WTC11 (cell line): Measurements from ENCODE around the gene AMER2.

ENCODE experiments used
- CREB1 ChIP-seq: sonication (generic); formaldehyde crosslinking; IDR thresholded peaks from 2 replicates; pipeline ENCODE4 v1.8.0; 2023; ENCODE audit warnings: mild to moderate bottlenecking, missing genetic modification reagents
- CTCF ChIP-seq: fragments of 200-600 bp; IDR thresholded peaks from 2 replicates; pipeline ENCODE4 v1.8.0; 2022; ENCODE audit warnings: antibody characterized with exemption
- SMAD3 ChIP-seq: sonication (generic); formaldehyde crosslinking; IDR thresholded peaks from 2 replicates; pipeline ENCODE4 v1.8.0; 2022; ENCODE audit warnings: missing genetic modification reagents, mild to moderate bottlenecking, borderline replicate concordance

DNA sequence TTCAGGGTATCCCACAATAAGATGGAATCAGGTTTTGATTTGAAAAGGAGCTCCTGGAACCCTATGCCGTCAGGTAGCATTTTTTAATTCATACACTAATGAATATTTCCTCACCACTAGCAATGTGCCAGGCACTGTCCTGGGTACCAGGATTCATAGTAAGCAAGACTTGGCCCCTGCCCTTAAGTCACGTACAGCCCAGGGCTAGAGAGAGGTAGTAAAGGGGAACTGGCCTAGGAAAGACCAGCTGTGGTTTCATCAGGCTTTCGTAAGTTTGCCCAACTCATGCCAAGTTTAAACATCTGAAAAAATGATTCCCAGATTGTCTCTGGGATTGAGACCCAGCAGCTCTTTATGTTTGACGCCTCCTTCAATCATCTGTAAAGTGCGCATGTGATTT, 45.9 kb upstream of the AMER2 start:
- TF ChIP-seq CTCF (no peak), CREB1 (CRISPR knock-in tag) (no peak), SMAD3 (no peak)
